Motor neuron (in vitro differentiated cells): ENCODE data around the gene IGF2BP1. TPM values are rescaled to one million over a fixed set of nuclear protein-coding genes. Genes with fewer than 3 reads are reported as not detected.
"Not testable (repeated sequence)": the region's sequence is repeated elsewhere in the genome, so short reads cannot be mapped to it uniquely, and the experiment has no call there.

Experiments
- ATAC-seq, 8 experiments: fragments of 200-7000 bp; cut with Tn5 transposase; replicated peaks in 6 of 8; 2 replicates each; pipeline ENCODE4 v1.8.0; 2021; ENCODE audit warnings: mild to moderate bottlenecking in 8 of 8, moderate library complexity in 8 of 8
- H3K27ac ChIP-seq, 2 donors: fragments of 250-450 bp; sonication (Bioruptor Pico); 2 replicates each; pipeline ENCODE4 v1.9.0; 2021; ENCODE audit warnings: antibody characterized with exemption in 2 of 2, mild to moderate bottlenecking in 2 of 2, moderate library complexity in 1 of 2
- H3K4me1 ChIP-seq, 2 donors: fragments of 250-450 bp; sonication (Bioruptor Pico); replicated peaks in 1 of 2; 2 replicates each; pipeline ENCODE4 v1.6.1; 2021; ENCODE audit warnings: antibody characterized with exemption in 2 of 2, mild to moderate bottlenecking in 2 of 2, moderate library complexity in 1 of 2
- H3K4me3 ChIP-seq, 5 donors: fragments of 250-450 bp; sonication (Bioruptor Pico); 2 replicates each; pipeline ENCODE4 v1.9.0; 2021; ENCODE audit warnings: antibody characterized with exemption in 5 of 5, mild to moderate bottlenecking in 5 of 5, moderate library complexity in 4 of 5
- WGBS, 10 experiments: fragments of 450-650 bp; shearing (Covaris generic); methylation state at CpG; one replicate each; pipeline ENCODE4 v1.0.0; 2022; 5-methylcytosine and 5-hydroxymethylcytosine counted together
- in situ Hi-C, 9 experiments: fragments of 400-800 bp; cut with MboI; loops; one replicate each; pipeline ENCODE4 v1.15.0; 2021; ENCODE audit warnings: low sequenced_read_pairs in 9 of 9, low pct_unique_long_range_greater_than_20kb in 2 of 9; ENCODE audit not compliant: unreplicated experiment in 9 of 9
- total RNA-seq, 8 experiments: library from RNA; unstranded; fragments of 300-600 nt; gene quantifications; 2 replicates each; pipeline versions ENCODE4 v1.2.3 to v1.2.4, GENCODE V29; 2022

Gene IGF2BP1
- total RNA-seq, 8 experiments from 2014 or later = 4.0 to 107 (median 18.1) TPM

DNA sequence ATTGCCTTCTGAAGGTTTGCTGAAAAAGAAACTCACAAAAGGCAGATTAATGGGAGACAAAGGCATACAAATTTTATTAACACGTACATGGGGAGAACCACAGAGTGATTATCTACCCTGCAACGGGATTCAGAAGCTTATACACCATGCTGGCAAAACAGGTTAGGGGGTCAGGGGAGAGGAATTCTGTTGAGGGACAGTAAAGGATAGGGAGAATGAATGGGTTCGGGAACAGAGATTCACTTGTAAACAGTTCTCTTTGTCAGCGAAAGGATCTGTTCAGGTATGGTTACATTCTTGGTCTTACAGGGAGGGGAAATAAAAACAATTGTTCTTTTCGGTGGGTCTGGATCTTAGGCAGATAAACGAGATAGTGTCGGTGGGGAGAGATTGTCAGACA, 81.1 kb downstream of the IGF2BP1 start:
- H3K4me1 ChIP-seq = no peaks in the 10 kb centered on the region
- in situ Hi-C loops = no loop called here
- no peak for ATAC-seq
- WGBS, 10 experiments = 59 to 85% (median 70%) methylated on average over 2 to 7 of the region's 7 CpGs; no CpG with 5 or more reads in 1 of the 10 experiments
- no peak overlapping the region for H3K4me3 ChIP-seq
- H3K27ac ChIP-seq = no peak overlapping the region

DNA sequence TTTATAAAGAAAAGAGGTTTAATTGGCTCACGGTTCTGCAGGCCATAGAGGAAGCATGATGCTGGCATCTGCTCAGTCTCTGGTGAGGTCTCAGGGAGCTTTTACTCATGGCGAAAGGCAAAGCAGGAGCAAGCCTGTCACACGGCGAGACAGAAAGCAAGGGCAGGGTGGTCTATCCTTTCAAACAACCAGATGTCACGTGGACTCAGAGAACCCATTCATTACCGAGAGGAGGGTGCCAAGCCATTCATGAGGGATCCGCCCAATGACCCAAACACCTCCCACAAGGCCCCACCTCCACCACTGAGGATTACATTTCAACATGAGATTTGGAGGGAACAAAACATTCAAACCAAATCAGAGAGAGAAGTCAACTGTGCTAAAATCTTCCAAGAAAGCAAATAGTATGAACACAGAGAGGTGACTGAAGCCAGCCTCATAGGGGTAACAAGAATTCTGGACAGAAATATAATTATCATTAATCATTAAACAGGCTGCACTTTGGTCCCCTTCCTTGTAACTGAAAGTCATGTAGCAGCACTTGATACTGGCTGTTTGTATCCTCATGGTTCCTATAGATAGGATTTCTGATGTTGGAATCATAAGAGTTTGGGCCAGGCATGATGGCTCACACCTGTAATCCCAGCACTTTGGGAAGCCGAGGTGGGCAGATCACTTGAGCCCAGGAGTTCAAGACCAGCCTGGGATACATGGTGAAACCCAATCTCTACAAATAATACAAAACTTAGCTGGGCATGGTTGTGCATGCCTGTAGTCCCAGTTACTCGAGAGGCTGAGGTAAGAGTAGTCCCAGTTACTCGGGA, 82.9 kb downstream of the IGF2BP1 start:
- Histone ChIP-seq H3K4me1 (no peaks in the 10 kb centered on the region), H3K4me3 (no peak overlapping the region), H3K27ac (no peak overlapping the region)
- WGBS, 10 experiments = 37 to 100% (median 66%) methylated on average over 1 to 7 of the region's 10 CpGs; no CpG with 5 or more reads in 2 of the 10 experiments
- ATAC-seq = no peak
- in situ Hi-C loops = no loop called here

DNA sequence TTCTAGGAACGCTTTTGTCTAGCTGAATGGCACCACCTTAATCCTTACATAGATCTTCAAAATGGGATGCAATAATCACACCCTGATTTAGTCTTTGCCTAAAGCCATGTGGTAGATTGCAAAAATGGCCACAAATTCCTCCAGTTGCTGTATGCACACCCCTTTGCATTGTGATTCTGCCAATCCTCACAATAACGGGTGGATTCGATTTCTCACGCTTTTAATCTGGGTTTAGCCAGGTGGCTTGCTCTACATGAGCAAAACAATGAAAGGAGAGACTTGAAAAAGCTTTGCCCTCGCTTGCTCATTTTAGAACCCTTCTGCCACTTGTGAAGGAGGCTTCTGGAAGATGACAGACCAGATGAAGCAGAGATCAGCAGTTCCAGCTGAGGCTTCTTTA, 85.0 kb downstream of the IGF2BP1 start:
- H3K27ac ChIP-seq = no peak overlapping the region
- ATAC-seq = peak in 1 of 8 experiments; percentile 36
- no peaks in the 10 kb centered on the region for H3K4me1 ChIP-seq
- H3K4me3 ChIP-seq = no peak overlapping the region
- in situ Hi-C loops = no loop called here
- 32 to 100% (median 61%) methylated on average over 1 to 5 of the region's 5 CpGs; no CpG with 5 or more reads in 5 of the 10 experiments for WGBS, 10 experiments

DNA sequence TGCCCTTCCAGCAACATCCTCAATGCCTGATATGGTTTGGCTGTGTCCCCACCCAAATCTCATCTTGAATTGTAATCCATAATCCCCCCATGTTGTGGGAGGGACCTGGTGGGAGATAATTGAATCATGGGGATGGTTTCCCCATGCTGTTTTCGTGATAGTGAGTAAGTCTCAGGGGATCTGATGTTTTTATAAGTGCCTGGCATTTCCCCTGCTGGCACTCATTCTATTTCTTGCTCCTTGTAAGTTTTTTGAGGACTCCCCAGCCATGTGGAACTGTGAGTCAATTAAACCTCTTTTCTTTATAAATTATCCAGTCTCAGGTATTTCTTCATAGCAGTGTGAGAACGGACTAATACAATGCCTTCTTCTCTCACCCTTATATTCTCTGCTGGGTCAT, 87.9 kb downstream of the IGF2BP1 start:
- WGBS, 10 experiments = 0 to 100% (median 64%) methylated on average over 1 to 2 of the region's 2 CpGs; no CpG with 5 or more reads in 2 of the 10 experiments
- H3K4me1 ChIP-seq, ATAC-seq, H3K27ac ChIP-seq, H3K4me3 ChIP-seq, in situ Hi-C loops: not testable (repeated sequence)

DNA sequence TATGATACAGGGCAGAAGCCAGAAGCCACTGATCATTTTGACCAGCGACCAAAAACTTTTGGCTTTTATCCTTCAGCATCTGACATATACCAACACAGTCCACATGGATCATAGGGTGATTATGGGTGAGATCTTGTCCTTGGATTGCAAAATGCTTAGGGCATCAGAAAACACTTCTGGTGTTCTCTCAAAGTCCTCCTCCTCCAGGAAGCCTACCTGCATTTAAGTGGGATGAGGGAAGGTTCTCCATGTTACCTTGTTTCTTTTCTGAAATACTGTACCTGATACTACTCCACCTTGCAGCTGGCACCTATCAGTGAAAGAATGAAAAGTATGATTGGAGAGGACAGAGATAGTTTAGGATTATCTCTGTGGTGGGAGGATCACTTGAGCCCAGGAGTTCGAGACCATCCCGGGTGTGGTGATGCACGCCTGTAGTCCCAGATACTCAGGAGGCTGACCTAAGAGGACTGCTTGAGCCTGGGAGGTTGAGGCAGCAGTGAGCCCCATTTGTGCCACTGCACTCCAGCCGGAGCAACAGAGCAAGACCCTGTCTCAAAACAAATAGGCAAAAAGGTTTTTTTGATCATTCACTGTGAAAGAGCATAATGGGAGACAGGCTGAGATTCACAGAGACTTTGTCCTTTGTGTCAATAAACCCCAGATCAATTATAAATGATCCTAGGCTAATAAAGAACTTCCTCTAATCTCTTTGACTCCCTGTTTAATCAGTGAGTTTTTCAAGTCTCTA, 88.6 kb downstream of the IGF2BP1 start:
- no peak overlapping the region for H3K4me3 ChIP-seq
- no peak for ATAC-seq
- H3K4me1 ChIP-seq = no peaks in the 10 kb centered on the region
- in situ Hi-C loops = no loop called here
- WGBS, 10 experiments = 0 to 84% (median 63%) methylated on average over 1 to 5 of the region's 5 CpGs; no CpG with 5 or more reads in 2 of the 10 experiments
- no peak overlapping the region for H3K27ac ChIP-seq

DNA sequence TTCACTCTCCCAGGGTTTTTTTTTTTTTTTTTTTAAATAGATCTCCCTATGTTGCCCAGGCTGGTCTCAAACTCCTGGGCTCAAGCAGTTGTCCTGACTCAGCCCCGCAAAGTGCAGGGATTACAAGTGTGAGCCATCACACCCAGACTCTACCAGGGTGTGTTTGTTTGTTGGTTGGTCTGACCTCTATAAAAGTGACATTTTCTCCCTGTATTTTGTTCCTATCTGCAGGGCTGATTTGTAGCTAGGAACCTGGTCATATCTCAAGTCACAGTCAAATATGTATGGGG, 89.1 kb downstream of the IGF2BP1 start:
- ATAC-seq = no peak
- no peak overlapping the region for H3K27ac ChIP-seq
- WGBS, 10 experiments = 20 to 100% (median 71%) methylated on average over 1 of the region's 1 CpG; no CpG with 5 or more reads in 3 of the 10 experiments
- no peaks in the 10 kb centered on the region for H3K4me1 ChIP-seq
- no peak overlapping the region for H3K4me3 ChIP-seq
- in situ Hi-C loops = no loop called here

DNA sequence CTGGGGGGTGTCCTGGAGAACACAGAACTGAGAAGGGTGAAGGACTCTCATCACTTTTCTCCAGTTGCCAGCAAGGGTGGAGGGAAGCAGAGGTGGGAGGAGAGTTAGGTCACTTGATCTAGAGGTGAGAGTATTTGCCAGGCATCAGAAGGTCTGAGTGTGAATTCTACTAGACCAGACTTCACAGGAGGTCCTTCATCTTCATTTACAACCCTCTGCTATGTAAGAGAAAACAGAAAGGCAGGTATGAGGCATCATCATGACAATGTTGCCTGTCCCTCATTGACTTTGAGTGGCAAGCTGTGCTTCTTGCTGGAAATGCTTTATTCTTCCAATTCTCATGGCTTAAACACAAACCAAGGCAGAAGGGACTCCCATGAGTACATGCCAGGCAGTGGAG, 89.5 kb downstream of the IGF2BP1 start:
- in situ Hi-C loops = no loop called here
- Histone ChIP-seq H3K27ac (no peak overlapping the region), H3K4me1 (no peaks in the 10 kb centered on the region), H3K4me3 (no peak overlapping the region)
- no peak for ATAC-seq

DNA sequence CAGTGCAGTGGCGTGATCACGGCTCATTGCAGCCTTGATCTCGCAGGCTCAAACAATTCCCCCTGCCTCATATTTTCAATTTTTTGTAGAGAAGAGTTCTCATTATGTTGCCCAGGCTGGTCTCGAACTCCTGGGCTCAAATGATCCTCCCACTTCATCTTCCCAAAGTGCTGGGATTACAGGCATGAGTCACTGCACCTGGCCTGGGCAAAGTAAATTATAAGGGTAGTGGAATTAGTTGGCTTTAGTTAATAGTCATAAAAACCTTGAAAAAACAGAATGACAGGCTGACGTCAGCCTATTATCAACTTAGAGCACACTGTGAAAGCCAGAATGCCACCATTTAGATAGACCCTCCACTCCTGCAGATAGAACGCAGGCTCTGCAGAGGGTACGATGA, 91.9 kb downstream of the IGF2BP1 start:
- in situ Hi-C loops = no loop called here
- 71 to 100% (median 91%) methylated on average over 1 to 6 of the region's 7 CpGs; no CpG with 5 or more reads in 1 of the 10 experiments for WGBS, 10 experiments
- H3K4me1 ChIP-seq = no peaks in the 10 kb centered on the region
- no peak overlapping the region for H3K4me3 ChIP-seq
- ATAC-seq = no peak
- no peak overlapping the region for H3K27ac ChIP-seq

DNA sequence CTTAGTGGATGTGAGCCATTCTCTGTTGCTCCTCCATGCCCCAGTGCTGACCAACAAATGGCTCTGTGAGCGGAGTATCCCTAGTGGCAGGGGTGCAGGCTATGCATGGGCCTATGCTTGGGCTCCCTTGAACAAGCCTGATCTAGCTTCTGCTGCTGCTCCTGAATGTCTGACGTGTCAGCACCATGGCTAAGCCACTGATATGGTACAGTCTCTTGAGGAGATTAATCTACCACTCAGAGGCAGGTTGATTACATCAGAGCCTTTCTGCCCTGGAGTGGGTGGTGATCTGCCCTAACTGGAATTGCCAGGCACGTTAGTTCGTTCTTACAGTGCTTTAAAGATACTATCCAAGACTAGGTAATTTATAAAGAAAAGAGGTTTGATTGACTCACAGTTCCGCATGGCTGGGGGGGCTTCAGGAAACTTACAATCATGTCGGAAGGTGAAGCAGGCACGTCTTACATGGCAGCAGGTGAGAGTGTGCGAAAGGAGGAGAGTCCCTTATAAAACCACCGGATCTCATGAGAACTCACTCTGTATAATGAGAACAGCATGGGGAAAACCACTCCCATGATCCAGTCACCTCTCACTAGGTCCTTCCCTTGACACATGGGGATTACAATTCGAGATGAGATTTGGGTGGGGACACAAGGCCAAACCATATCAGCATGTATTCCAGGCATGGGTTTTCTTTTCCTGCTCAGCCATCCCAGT, 93.9 kb downstream of the IGF2BP1 start:
- H3K27ac ChIP-seq = no peak overlapping the region
- no peak overlapping the region for H3K4me3 ChIP-seq
- WGBS, 10 experiments = 15 to 100% (median 86%) methylated on average over 1 to 5 of the region's 10 CpGs; no CpG with 5 or more reads in 3 of the 10 experiments

DNA sequence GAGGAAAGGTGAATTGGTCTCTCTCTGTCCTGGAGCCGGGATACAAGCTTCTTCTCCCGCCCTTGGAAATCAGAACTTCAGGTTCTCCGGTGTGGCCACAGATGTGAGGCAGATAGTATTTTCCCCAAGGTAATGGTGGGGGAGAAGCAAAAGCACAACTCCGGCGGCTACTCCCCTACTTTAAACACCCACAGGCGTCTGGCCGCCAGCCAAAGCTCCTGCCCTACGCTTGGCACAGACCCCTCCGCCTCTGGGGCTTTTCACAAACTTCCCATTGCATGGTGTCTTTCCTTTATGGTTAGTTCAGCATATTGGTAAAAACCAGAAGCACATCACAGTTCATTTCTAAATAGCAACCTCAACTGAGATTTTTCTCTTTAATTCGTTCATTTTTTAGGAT, 95.9 kb downstream of the IGF2BP1 start:
- 41 to 91% (median 76%) methylated on average over 1 to 6 of the region's 10 CpGs; no CpG with 5 or more reads in 1 of the 10 experiments for WGBS, 10 experiments
- in situ Hi-C loops = no loop called here
- peak in 1 of 8 experiments; percentile 59 for ATAC-seq
- Histone ChIP-seq H3K4me3 (no peak overlapping the region), H3K4me1 (no peaks in the 10 kb centered on the region), H3K27ac (no peak overlapping the region)

More for the DNA sequence above, 93.9 kb downstream of the IGF2BP1 start:
- H3K4me1 ChIP-seq = no peaks in the 10 kb centered on the region
- peak in 2 of 8 experiments; percentile 39 to 57 for ATAC-seq
- in situ Hi-C loops = no loop called here

DNA sequence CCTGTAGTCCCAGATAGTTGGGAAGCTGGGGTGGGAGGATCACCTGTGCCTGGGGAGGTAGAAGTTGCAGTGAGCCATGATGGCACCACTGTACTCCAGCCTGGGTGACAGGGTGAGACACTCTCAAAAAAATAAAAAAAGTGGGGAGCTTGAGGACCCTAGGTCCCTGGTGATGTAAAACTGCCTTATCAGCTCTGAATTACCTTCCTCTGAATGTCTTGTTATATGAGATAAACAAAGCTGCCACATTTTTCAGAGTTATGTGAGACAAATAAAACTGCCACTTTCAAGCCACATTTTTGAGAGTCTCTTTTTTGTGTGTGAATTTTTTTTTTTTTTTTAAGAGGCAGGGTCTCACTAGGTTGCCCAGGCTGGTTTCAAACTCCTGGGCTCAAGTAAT, 103.4 kb downstream of the IGF2BP1 start:
- no peak for ATAC-seq
- Histone ChIP-seq H3K4me1 (no peaks in the 10 kb centered on the region), H3K4me3 (no peak overlapping the region), H3K27ac (no peak overlapping the region)
- in situ Hi-C loops = no loop called here

DNA sequence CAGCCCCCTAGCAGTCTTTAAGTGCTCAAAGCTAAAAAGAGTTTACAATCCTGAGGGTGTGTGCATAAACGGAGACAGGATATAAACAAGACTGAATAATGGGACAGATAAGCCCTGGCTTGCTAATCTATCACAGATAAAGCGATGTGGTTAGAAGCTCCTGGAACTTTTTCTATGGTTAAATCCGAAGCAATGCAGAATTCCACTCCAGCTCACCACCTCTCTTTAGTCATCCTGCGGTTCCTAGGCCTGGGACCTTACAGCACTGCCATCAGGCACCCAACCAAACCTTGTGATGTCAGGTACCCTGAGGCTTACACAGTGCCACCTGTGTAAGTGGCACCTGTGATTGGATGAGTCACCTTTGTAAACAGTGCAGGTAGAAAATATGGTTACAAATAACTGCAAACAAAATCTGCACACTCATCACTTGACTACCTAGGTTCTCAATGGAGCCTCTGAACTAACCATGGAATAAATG, 103.9 kb downstream of the IGF2BP1 start:
- H3K4me1 ChIP-seq = no peaks in the 10 kb centered on the region
- H3K27ac ChIP-seq = no peak overlapping the region
- no peak overlapping the region for H3K4me3 ChIP-seq
- ATAC-seq = no peak
- in situ Hi-C loops = no loop called here
- WGBS, 10 experiments = 30 to 96% (median 71%) methylated on average over 1 to 4 of the region's 4 CpGs; no CpG with 5 or more reads in 2 of the 10 experiments

DNA sequence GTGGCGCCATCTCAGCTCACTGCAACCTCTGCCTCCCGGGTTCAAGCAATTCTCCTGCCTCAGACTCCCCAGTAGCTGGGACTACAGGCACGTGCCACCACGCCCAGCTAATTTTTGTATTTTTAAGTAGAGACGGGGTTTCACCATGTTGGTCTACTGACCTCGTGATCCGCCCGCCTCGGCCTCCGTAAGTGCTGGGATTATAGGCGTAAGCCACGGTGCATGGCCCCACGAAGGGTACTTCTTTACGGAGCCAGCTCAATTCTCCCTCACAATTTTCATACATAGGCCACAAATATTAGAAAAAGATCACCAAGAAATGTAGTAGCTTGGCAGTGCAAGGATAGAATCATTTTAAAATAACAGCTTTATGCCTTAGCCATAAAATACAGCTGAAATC, 106.2 kb downstream of the IGF2BP1 start:
- H3K4me3 ChIP-seq, H3K27ac ChIP-seq, in situ Hi-C loops, ATAC-seq, H3K4me1 ChIP-seq: not testable (repeated sequence)
- 56 to 100% (median 95%) methylated on average over 1 to 10 of the region's 14 CpGs; no CpG with 5 or more reads in 3 of the 10 experiments for WGBS, 10 experiments
